Renal cortex interstitium (tissue), 11 donors: ENCODE results near the gene ANTXR2. TPM values are rescaled to one million over a fixed set of nuclear protein-coding genes. Genes with fewer than 3 reads are reported as not detected.

ENCODE experiments used
- DNase-seq, 11 donors: peaks; one replicate each; pipeline ENCODE4 v3.0.0-alpha.2; 2013; ENCODE audit warnings: low read depth in 9 of 11, low spot score in 4 of 11; ENCODE audit errors: extremely low read depth in 1 of 11
- polyA plus RNA-seq, 3 donors: library from polyadenylated mRNA; unstranded; fragments of 120-200 nt; gene quantifications; one replicate each; pipeline ENCODE4 v1.2.1, GENCODE V29; 2013; ENCODE audit not compliant: insufficient read length in 3 of 3

The ANTXR2 gene
- polyA plus RNA-seq, 3 donors, result 58.7 to 77.7 (median 74.8) TPM

- no peak for DNase-seq
Measured at GRCh38 chr4:80042821-80043220, 30.2 kb downstream of the ANTXR2 start.

- DNase-seq, result no peak
Measured at GRCh38 chr4:80037864-80038263, 35.2 kb downstream of the ANTXR2 start.

GRCh38 chr4:80036949-80037685 lies 35.9 kb downstream of the ANTXR2 start:
- DNase-seq, result peak in 7 of 11 donors; percentile 25 to 55 (median 40)

- DNase-seq, result no peak
Measured at GRCh38 chr4:80036306-80036705, 36.7 kb downstream of the ANTXR2 start.

GRCh38 chr4:80035336-80035735 lies 37.7 kb downstream of the ANTXR2 start:
- no peak for DNase-seq

GRCh38 chr4:80033581-80033980 lies 39.4 kb downstream of the ANTXR2 start:
- no peak for DNase-seq

GRCh38 chr4:80029364-80029763 lies 43.7 kb downstream of the ANTXR2 start:
- no peak for DNase-seq

- no peak for DNase-seq
Measured at GRCh38 chr4:80027611-80028010, 45.4 kb downstream of the ANTXR2 start.

GRCh38 chr4:80026100-80026499 lies 46.9 kb downstream of the ANTXR2 start:
- DNase-seq, result no peak

- no peak for DNase-seq
Measured at GRCh38 chr4:80024335-80024734, 48.7 kb downstream of the ANTXR2 start.

- no peak for DNase-seq
Measured at GRCh38 chr4:80022282-80022681, 50.7 kb downstream of the ANTXR2 start.

GRCh38 chr4:80017125-80017854 lies 55.7 kb downstream of the ANTXR2 start:
- DNase-seq, result no peak

GRCh38 chr4:80016506-80016905 lies 56.5 kb downstream of the ANTXR2 start:
- no peak for DNase-seq

- DNase-seq, result no peak
Measured at GRCh38 chr4:80015407-80016189, 57.4 kb downstream of the ANTXR2 start.

GRCh38 chr4:80014531-80014930 lies 58.5 kb downstream of the ANTXR2 start:
- no peak for DNase-seq

- peak in 5 of 11 donors; percentile 20 to 43 (median 32) for DNase-seq
Measured at GRCh38 chr4:80012291-80012690, 60.7 kb downstream of the ANTXR2 start.

GRCh38 chr4:80011636-80012236 lies 61.3 kb downstream of the ANTXR2 start:
- DNase-seq, result no peak

GRCh38 chr4:80010316-80010715 lies 62.7 kb downstream of the ANTXR2 start:
- no peak for DNase-seq

- no peak for DNase-seq
Measured at GRCh38 chr4:80009806-80010205, 63.2 kb downstream of the ANTXR2 start.
